OCI-LY3 (cell line): Measurements from ENCODE around the gene GLRX.

Experiments used
- CTCF ChIP-seq: fragments of 200-600, 300-600 bp; sonication (generic); IDR thresholded peaks from 2 replicates; pipeline ENCODE4 v1.5.1; 2014; ENCODE audit warnings: antibody characterized with exemption, low read length, low read depth
- EZH2phosphoT487 ChIP-seq: fragments of 200-600 bp; shearing (Covaris generic); IDR thresholded peaks from 2 replicates; pipeline ENCODE4 v1.6.1; 2018; ENCODE audit warnings: antibody characterized with exemption, mixed run types, low read depth

- TF ChIP-seq CTCF (no peak), EZH2phosphoT487 (no peak)
These were observed 35.5 kb upstream of the GLRX start for GRCh38 chr5:95858023-95858461.
